Mesendoderm (in vitro differentiated cells): Measurements from ENCODE around the gene AAK1.

ENCODE experiments used
- DNase-seq: peaks from one replicate; pipeline ENCODE4 v3.0.0; 2013
- H2AK5ac ChIP-seq: 2 replicates; pipeline ENCODE4 v1.6.1; 2013; ENCODE audit warnings: low read length, inconsistent platforms
- H2BK120ac ChIP-seq: 2 replicates; pipeline ENCODE4 v1.6.1; 2013; ENCODE audit warnings: low read depth, mild to moderate bottlenecking, low read length, moderate library complexity, mixed read lengths
- H2BK15ac ChIP-seq: replicated peaks from 2 replicates; pipeline ENCODE4 v1.6.1; 2013; ENCODE audit warnings: low read depth, mild to moderate bottlenecking, moderate library complexity
- H2BK5ac ChIP-seq: 2 replicates; pipeline ENCODE4 v1.6.1; 2013; ENCODE audit warnings: low read length, inconsistent platforms
- H3K18ac ChIP-seq: 2 replicates; pipeline ENCODE4 v1.6.1; 2013; ENCODE audit warnings: mild to moderate bottlenecking, low read length, mixed read lengths
- H3K23ac ChIP-seq: one replicate; pipeline ENCODE4 v1.6.1; 2013; ENCODE audit warnings: low read length
- H3K27ac ChIP-seq: 2 replicates; pipeline ENCODE4 v1.5.1; 2013; ENCODE audit warnings: low read depth, mild to moderate bottlenecking, inconsistent platforms, low read length, moderate library complexity
- H3K27me3 ChIP-seq: 2 replicates; pipeline ENCODE4 v1.6.1; 2013; ENCODE audit warnings: low read length, control low read depth, mild to moderate bottlenecking, inconsistent platforms; ENCODE audit not compliant: insufficient read depth, poor library complexity
- H3K36me3 ChIP-seq: 2 replicates; pipeline ENCODE4 v1.6.1; 2013; ENCODE audit warnings: low read length, inconsistent platforms; ENCODE audit not compliant: control insufficient read depth, insufficient read depth
- H3K4ac ChIP-seq: one replicate; pipeline ENCODE4 v1.6.1; 2013; ENCODE audit warnings: low read depth, mild to moderate bottlenecking, low read length, moderate library complexity
- H3K4me1 ChIP-seq: 2 replicates; pipeline ENCODE4 v1.6.1; 2013; ENCODE audit warnings: low read depth, low read length, inconsistent platforms; ENCODE audit not compliant: control insufficient read depth
- H3K4me2 ChIP-seq: 2 replicates; pipeline ENCODE4 v1.6.1; 2013; ENCODE audit warnings: low read length
- H3K4me3 ChIP-seq: 2 replicates; pipeline ENCODE4 v1.5.1; 2013; ENCODE audit warnings: mild to moderate bottlenecking, low read length
- H3K56ac ChIP-seq: one replicate; pipeline ENCODE4 v1.6.1; 2013; ENCODE audit warnings: low read length
- H3K79me1 ChIP-seq: 2 replicates; pipeline ENCODE4 v1.6.1; 2013; ENCODE audit warnings: low read length, inconsistent platforms
- H3K79me2 ChIP-seq: 2 replicates; pipeline ENCODE4 v1.6.1; 2013; ENCODE audit warnings: mild to moderate bottlenecking, low read length; ENCODE audit not compliant: control insufficient read depth, insufficient read depth
- H3K9ac ChIP-seq: 2 replicates; pipeline ENCODE4 v1.6.1; 2013; ENCODE audit warnings: low read length, inconsistent platforms
- H4K5ac ChIP-seq: one replicate; pipeline ENCODE4 v1.6.1; 2013; ENCODE audit warnings: low read length
- H4K8ac ChIP-seq: one replicate; pipeline ENCODE4 v1.6.1; 2013; ENCODE audit warnings: low read depth, mild to moderate bottlenecking, control low read depth, low read length, moderate library complexity
- WGBS: extraction: QIAGEN DNeasy Blood & Tissue Kit; methylation state at CpG from one replicate; pipeline ENCODE4 v1.1.7; 2013; ENCODE audit warnings: low lambda C conversion rate, missing lambda C conversion rate; ENCODE audit not compliant: insufficient coverage; ENCODE audit errors: extremely low coverage; 5-methylcytosine and 5-hydroxymethylcytosine counted together

Gene AAK1

DNA sequence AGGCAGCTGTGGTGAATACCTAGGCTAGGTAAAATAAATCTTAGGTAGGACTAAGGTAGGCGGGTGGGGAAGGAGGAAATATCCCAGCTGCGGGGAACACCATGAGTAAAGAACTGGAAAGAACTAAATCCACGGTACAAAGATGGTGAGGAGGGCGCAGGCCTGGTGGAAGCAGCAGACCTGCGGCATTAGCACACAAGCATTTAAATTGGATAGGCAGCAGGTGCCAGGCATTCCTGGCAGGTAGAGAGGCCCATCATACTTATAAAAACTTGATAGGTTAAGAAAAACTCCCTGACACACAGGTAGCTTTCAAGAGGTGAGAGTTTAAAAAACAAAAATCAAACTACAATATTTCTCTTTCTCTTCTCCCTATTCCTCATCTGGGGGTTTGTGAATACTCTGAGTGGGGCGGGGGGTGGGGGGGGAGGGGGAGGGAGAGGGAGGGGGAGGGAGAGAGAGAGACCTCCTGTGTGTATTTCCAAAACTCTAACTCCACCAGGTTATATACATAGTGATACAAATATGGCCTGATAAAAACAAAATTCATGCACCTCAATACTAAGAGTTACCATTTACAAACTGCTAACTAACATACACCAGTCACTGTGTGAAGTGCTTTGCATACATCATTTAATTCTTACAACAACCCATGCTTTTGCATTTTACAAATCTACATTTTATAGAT is 13.5 kb downstream of the AAK1 start:
- H3K4me1 ChIP-seq: no peaks in the 10 kb centered on the region
- H3K27ac ChIP-seq: no peak overlapping the region
- H2BK5ac ChIP-seq: no peak overlapping the region
- H3K56ac ChIP-seq: no peak overlapping the region
- no peak overlapping the region for H3K23ac ChIP-seq
- no peak overlapping the region for H2BK120ac ChIP-seq
- peaks cover 13% of the 10 kb centered on the region for H3K79me2 ChIP-seq
- no peak overlapping the region for H3K4ac ChIP-seq
- no peak overlapping the region for H2BK15ac ChIP-seq
- no peak for DNase-seq
- H4K5ac ChIP-seq: no peak overlapping the region
- H3K79me1 ChIP-seq: peaks cover 14% of the 10 kb centered on the region
- H2AK5ac ChIP-seq: no peak overlapping the region
- no peak overlapping the region for H3K4me3 ChIP-seq
- H3K9ac ChIP-seq: no peak overlapping the region
- no CpG with 5 or more reads among the region's 6 CpGs for WGBS
- no peak overlapping the region for H3K18ac ChIP-seq
- H3K36me3 ChIP-seq: no peaks in the 10 kb centered on the region
- H4K8ac ChIP-seq: no peak overlapping the region
- no peak overlapping the region for H3K4me2 ChIP-seq
- H3K27me3 ChIP-seq: no peaks in the 10 kb centered on the region

DNA sequence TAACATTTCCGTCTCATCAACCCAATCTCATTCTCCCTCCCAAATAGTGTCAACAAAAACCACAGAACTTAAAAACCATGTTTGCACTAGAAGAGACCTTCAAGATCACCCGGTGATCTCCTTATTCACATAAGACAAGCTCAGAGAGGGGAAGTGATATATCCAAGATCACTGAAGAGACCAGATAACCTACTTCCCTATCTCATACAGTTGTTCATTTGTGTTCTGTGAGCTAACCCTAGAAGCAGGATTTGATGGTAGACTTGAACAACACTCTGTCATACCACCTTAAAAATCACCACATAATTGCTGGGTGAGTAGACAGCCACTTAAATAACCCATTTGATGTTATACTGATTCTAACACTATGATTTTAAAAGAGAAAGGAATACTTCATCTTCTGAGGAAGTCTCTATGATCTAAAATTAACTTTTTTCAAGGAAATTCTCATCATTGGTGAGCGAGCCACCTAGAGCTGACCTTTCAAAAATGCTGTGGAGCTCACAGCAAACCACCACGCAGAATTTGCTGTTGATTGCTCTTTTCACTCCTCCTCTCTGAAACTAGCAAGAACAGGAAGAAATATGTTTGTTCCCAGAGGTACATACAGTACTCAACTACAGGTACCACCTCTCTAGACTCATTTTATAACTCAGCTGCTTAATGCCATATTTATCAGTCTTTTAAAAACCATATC is 15.1 kb downstream of the AAK1 start:
- no peak overlapping the region for H3K27ac ChIP-seq
- WGBS: 100% methylated on average over 1 of the region's 4 CpGs
- H4K5ac ChIP-seq: no peak overlapping the region
- no peak overlapping the region for H3K4me2 ChIP-seq
- H2AK5ac ChIP-seq: no peak overlapping the region
- H3K27me3 ChIP-seq: no peaks in the 10 kb centered on the region
- no peak overlapping the region for H3K18ac ChIP-seq
- H2BK120ac ChIP-seq: no peak overlapping the region
- H3K4ac ChIP-seq: no peak overlapping the region
- peaks cover 12% of the 10 kb centered on the region for H3K79me2 ChIP-seq
- no peak overlapping the region for H2BK15ac ChIP-seq
- no peak overlapping the region for H3K23ac ChIP-seq
- no peak overlapping the region for H3K56ac ChIP-seq
- H3K4me1 ChIP-seq: no peaks in the 10 kb centered on the region
- H4K8ac ChIP-seq: no peak overlapping the region
- no peak for DNase-seq
- no peak overlapping the region for H3K9ac ChIP-seq
- no peak overlapping the region for H3K4me3 ChIP-seq
- H3K36me3 ChIP-seq: no peaks in the 10 kb centered on the region
- H3K79me1 ChIP-seq: peaks cover 17% of the 10 kb centered on the region
- no peak overlapping the region for H2BK5ac ChIP-seq

DNA sequence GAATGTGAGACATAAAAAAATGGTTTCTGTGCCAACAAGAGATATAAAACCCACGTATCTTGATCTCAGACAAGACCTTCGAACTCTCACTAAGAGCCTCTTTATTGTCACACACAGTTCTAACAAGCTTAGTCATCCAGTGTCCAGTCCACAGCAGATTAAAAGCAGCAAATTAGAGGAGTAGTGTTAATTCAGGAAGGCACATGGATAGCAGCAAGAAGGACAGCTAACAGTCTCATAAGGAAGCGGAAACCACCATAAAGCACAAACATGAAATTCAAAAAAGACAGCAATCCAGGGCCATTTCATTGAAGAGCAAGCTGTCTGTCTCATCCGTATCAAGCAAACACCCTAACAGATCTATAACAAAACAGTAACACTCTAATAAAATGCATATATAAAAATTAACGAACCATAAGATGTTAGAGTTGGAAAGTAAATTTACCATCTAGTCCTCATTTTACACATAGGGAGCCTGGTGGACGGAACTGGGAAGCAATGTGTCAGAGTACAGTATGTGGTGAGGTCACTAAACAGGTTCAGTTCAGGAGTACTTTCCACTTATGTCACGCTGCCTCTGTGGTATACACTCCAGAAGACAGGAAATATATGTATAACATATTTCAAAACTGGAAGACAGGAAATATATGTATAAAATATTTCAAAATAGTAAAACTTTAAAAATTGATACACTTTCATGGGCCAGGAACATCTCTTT is 18.3 kb downstream of the AAK1 start:
- Histone ChIP-seq H3K4me2 (no peak overlapping the region), H3K4me1 (peaks cover 2% of the 10 kb centered on the region), H2BK5ac (no peak overlapping the region), H2BK120ac (no peak overlapping the region), H3K79me1 (peaks cover 16% of the 10 kb centered on the region), H3K79me2 (peaks cover 12% of the 10 kb centered on the region), H3K4me3 (no peak overlapping the region), H3K36me3 (no peaks in the 10 kb centered on the region), H4K8ac (no peak overlapping the region), H3K27ac (no peak overlapping the region), H3K9ac (no peak overlapping the region), H4K5ac (no peak overlapping the region), H3K4ac (no peak overlapping the region), H3K27me3 (no peaks in the 10 kb centered on the region), H3K23ac (no peak overlapping the region), H2AK5ac (no peak overlapping the region), H3K18ac (no peak overlapping the region), H2BK15ac (no peak overlapping the region), H3K56ac (no peak overlapping the region)
- no CpG with 5 or more reads among the region's 7 CpGs for WGBS
- no peak for DNase-seq

DNA sequence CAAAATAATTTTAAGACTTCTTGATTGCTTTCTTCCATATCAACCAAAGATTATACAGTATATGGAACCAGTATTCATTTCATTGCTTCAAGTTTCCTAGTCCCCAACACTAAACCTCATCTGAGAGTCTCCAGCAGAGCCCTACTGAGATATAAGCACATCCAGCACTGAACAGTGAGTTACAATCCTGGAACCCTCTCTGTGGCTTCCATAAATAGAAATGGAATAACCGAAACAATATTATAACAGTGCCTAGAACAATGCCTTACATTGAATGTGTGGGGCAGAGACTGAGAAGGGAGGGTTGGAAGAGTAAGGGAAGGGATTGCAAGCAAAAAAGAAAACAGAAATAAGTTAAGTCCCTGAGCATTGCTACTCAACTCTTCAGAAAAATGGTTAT is 18.9 kb downstream of the AAK1 start:
- no peak overlapping the region for H3K27ac ChIP-seq
- H3K18ac ChIP-seq: no peak overlapping the region
- H3K4me1 ChIP-seq: peaks cover 5% of the 10 kb centered on the region
- H3K56ac ChIP-seq: no peak overlapping the region
- no CpG with 5 or more reads among the region's 1 CpG for WGBS
- no peaks in the 10 kb centered on the region for H3K27me3 ChIP-seq
- H2BK5ac ChIP-seq: no peak overlapping the region
- H4K5ac ChIP-seq: no peak overlapping the region
- H3K4ac ChIP-seq: no peak overlapping the region
- no peak for DNase-seq
- H3K79me1 ChIP-seq: peaks cover 14% of the 10 kb centered on the region
- H2AK5ac ChIP-seq: no peak overlapping the region
- H2BK120ac ChIP-seq: no peak overlapping the region
- no peak overlapping the region for H3K9ac ChIP-seq
- no peak overlapping the region for H3K4me3 ChIP-seq
- H4K8ac ChIP-seq: no peak overlapping the region
- H3K23ac ChIP-seq: no peak overlapping the region
- no peaks in the 10 kb centered on the region for H3K36me3 ChIP-seq
- H2BK15ac ChIP-seq: no peak overlapping the region
- H3K79me2 ChIP-seq: peaks cover 10% of the 10 kb centered on the region
- no peak overlapping the region for H3K4me2 ChIP-seq

DNA sequence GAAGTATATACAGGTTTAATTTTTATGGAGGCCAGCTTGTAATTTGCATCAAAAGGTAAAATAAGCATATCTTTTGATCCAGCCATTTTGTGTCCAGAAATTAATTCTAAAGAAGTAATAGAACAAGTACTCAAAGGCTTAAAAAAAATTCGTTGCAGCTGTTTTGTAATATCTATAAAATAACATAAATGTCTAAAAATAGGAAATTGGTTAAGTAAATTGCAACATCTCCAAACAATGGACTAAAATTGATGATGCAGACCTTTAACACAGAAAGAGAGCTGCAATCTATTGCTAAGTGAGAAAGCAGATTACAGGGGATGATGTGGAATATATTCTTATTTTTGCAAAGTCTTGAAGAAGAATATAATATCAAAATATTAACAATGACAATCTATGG is 19.4 kb downstream of the AAK1 start:
- Histone ChIP-seq H3K4ac (no peak overlapping the region), H4K5ac (no peak overlapping the region), H3K56ac (no peak overlapping the region), H4K8ac (no peak overlapping the region), H3K4me1 (peaks cover 5% of the 10 kb centered on the region), H2BK5ac (no peak overlapping the region), H2AK5ac (no peak overlapping the region), H3K9ac (no peak overlapping the region), H2BK15ac (no peak overlapping the region), H3K18ac (no peak overlapping the region), H3K27me3 (no peaks in the 10 kb centered on the region), H3K79me1 (peaks cover 14% of the 10 kb centered on the region), H3K79me2 (peaks cover 10% of the 10 kb centered on the region), H3K23ac (no peak overlapping the region), H3K36me3 (no peaks in the 10 kb centered on the region), H3K4me2 (no peak overlapping the region), H2BK120ac (no peak overlapping the region), H3K4me3 (no peak overlapping the region), H3K27ac (no peak overlapping the region)
- WGBS: no CpG with 5 or more reads among the region's 1 CpG
- no peak for DNase-seq
